Measurements from ENCODE around the gene LINC01488. TPM values are rescaled to one million over a fixed set of nuclear protein-coding genes. Genes with fewer than 3 reads are reported as not detected.

LINC01488 gene
- total and polyA plus RNA-seq, 4 donors, result not detected

DNA sequence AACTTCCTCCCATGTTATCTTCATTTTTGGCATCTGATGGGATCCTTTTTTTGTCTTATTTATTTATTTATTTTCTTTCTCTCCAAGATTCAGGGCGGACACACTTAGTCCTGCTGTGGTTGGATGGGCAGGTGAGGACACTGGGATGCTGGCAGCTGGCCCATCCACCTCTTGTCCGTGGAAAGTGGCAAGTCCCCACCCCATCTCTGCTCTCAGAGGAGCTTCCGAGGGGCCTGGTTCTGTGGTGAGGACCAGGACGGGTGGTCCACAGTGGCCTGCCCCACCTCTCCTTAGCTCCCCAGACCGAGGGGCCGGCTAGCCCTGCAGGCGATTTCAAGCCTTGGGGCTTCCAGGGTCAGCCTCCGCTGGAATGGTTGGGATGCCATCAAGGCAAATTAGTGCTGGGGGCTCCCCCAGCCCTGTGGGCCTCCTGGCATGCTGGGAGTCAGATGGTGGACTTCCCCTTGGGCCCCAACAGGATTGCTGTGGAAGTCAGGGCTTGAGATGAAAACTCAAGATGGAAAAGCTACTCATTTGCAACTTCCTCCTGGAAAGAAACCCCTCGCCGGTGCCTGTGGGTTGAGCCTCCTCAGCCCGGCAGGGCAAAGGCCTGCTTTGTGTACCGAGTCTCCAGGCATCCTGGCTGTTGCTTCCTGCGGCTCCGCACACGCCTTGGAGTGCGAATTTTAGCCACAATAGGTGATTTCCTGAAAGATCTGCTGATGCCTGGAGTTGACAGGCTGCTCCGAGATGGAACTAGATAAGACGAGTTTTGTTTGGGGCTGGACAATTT lies 31.2 kb upstream of the LINC01488 start:
- H3K9me3 ChIP-seq (ENCODE audit: control insufficient read depth, low read length), result no peaks in the 10 kb centered on the region
- peak; percentile 9 for ATAC-seq (ENCODE audit: low FRiP score)
- no peak overlapping the region for H3K27ac ChIP-seq (ENCODE audit: low read depth in 1 of 2, low read length in 2 of 2)
- 67 to 75% methylated on average over 18 of the region's 18 CpGs for WGBS, 2 donors
- no peaks in the 10 kb centered on the region for H3K4me1 ChIP-seq (ENCODE audit: control insufficient read depth in 1 of 2, insufficient read depth in 2 of 2, low read length in 2 of 2)
- peak in 1 of 2 donors; percentile 52 for DNase-seq
- no peak overlapping the region for H3K4me3 ChIP-seq (ENCODE audit: low read length in 2 of 2)
- intact Hi-C loops (cut with DNase I), result no loop called here
- H3K27me3 ChIP-seq (ENCODE audit: control insufficient read depth in 1 of 2, insufficient read depth in 2 of 2, low read length in 1 of 2), result no peaks in the 10 kb centered on the region
- H3K36me3 ChIP-seq (ENCODE audit: control insufficient read depth in 1 of 2, insufficient read depth in 2 of 2, low read length in 1 of 2), result no peaks in the 10 kb centered on the region

DNA sequence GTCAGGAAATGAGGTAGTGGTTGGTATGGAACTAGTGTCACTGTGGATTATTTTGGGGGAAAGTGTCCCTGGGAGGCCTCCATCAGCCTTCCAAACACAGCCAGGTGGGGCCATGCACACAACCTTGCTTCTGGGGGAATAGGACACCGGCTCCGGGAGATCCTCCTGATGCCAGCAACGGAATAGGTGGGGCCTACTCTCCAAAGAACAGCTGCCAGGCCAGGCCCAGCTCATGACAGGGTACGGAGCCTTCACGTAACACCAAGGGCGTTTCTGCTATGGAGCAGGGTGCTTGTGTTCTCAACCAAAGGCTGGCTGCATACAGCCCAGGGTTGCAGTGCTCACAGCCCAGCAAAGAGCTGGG lies 30.6 kb upstream of the LINC01488 start:
- DNase-seq (peak in 1 of 2 donors; percentile 29), ATAC-seq (ENCODE audit: low FRiP score) (no peak)
- Histone ChIP-seq H3K27ac (ENCODE audit: low read depth in 1 of 2, low read length in 2 of 2) (no peak overlapping the region), H3K27me3 (ENCODE audit: control insufficient read depth in 1 of 2, insufficient read depth in 2 of 2, low read length in 1 of 2) (no peaks in the 10 kb centered on the region), H3K36me3 (ENCODE audit: control insufficient read depth in 1 of 2, insufficient read depth in 2 of 2, low read length in 1 of 2) (no peaks in the 10 kb centered on the region), H3K4me3 (ENCODE audit: low read length in 2 of 2) (no peak overlapping the region), H3K4me1 (ENCODE audit: control insufficient read depth in 1 of 2, insufficient read depth in 2 of 2, low read length in 2 of 2) (no peaks in the 10 kb centered on the region), H3K9me3 (ENCODE audit: control insufficient read depth, low read length) (no peaks in the 10 kb centered on the region)
- WGBS, 2 donors, result 95 to 97% methylated on average over 6 of the region's 6 CpGs
- intact Hi-C loops (cut with DNase I), result no loop called here

GRCh38 chr11:69451289-69451688 lies 30.2 kb upstream of the LINC01488 start:
- H3K9me3 ChIP-seq (ENCODE audit: control insufficient read depth, low read length), result no peaks in the 10 kb centered on the region
- no peak overlapping the region for H3K27ac ChIP-seq (ENCODE audit: low read depth in 1 of 2, low read length in 2 of 2)
- DNase-seq (no peak), ATAC-seq (ENCODE audit: low FRiP score) (no peak)
- H3K4me3 ChIP-seq (ENCODE audit: low read length in 2 of 2), result no peak overlapping the region
- intact Hi-C loops (cut with DNase I), result no loop called here
- H3K36me3 ChIP-seq (ENCODE audit: control insufficient read depth in 1 of 2, insufficient read depth in 2 of 2, low read length in 1 of 2), result no peaks in the 10 kb centered on the region
- H3K27me3 ChIP-seq (ENCODE audit: control insufficient read depth in 1 of 2, insufficient read depth in 2 of 2, low read length in 1 of 2), result no peaks in the 10 kb centered on the region
- no peaks in the 10 kb centered on the region for H3K4me1 ChIP-seq (ENCODE audit: control insufficient read depth in 1 of 2, insufficient read depth in 2 of 2, low read length in 2 of 2)

DNA sequence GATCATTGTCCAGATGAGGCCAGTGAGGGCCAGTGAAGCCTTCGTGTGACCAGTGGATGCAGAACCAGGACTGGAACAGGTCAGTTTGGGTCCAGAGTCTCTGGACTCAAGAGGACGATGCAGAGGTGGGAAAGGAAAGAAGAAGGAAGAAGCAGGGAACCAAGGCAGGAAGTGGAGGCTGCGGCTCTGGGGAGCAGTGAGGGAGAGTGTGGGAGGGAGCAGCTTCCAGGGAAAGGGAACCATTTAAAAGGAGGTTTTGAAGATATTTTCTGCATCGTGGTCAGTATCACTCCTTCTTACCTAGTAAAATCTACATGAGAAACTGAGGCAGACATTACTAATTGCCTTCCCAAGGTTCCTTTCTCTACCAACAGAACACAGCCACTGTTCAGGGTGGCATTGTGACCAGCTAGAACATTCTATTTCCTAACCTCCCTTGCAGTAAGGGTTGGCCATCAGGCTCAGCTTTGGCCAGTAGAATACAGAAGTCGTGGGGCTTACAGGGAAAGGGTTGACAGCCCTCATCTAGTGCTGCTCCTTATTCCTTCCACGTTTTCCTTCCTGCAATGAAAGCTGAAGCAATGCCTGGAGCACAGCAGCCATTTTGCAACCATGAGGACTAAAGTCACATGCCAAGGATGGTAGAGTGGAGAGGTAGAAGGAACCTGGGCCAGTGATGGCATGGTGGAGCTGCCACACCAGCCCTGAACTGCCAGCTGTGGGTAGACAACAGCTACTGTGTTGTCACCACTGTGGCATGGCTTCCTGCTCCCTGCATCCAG lies 29.1 kb upstream of the LINC01488 start:
- H3K4me1 ChIP-seq (ENCODE audit: control insufficient read depth in 1 of 2, insufficient read depth in 2 of 2, low read length in 2 of 2), result no peaks in the 10 kb centered on the region
- H3K9me3 ChIP-seq (ENCODE audit: control insufficient read depth, low read length), result peaks cover 2% of the 10 kb centered on the region
- H3K27ac ChIP-seq (ENCODE audit: low read depth in 1 of 2, low read length in 2 of 2), result no peak overlapping the region
- H3K4me3 ChIP-seq (ENCODE audit: low read length in 2 of 2), result no peak overlapping the region
- H3K36me3 ChIP-seq (ENCODE audit: control insufficient read depth in 1 of 2, insufficient read depth in 2 of 2, low read length in 1 of 2), result no peaks in the 10 kb centered on the region
- WGBS, 2 donors, result 84 to 86% methylated on average over 6 of the region's 6 CpGs
- intact Hi-C loops (cut with DNase I), result no loop called here
- ATAC-seq (ENCODE audit: low FRiP score) (no peak), DNase-seq (peak in 1 of 2 donors; percentile 25)
- H3K27me3 ChIP-seq (ENCODE audit: control insufficient read depth in 1 of 2, insufficient read depth in 2 of 2, low read length in 1 of 2), result no peaks in the 10 kb centered on the region

GRCh38 chr11:69453151-69453550 lies 28.3 kb upstream of the LINC01488 start:
- Histone ChIP-seq H3K27me3 (ENCODE audit: control insufficient read depth in 1 of 2, insufficient read depth in 2 of 2, low read length in 1 of 2) (no peaks in the 10 kb centered on the region), H3K9me3 (ENCODE audit: control insufficient read depth, low read length) (peaks cover 2% of the 10 kb centered on the region), H3K27ac (ENCODE audit: low read depth in 1 of 2, low read length in 2 of 2) (no peak overlapping the region), H3K4me1 (ENCODE audit: control insufficient read depth in 1 of 2, insufficient read depth in 2 of 2, low read length in 2 of 2) (no peaks in the 10 kb centered on the region), H3K36me3 (ENCODE audit: control insufficient read depth in 1 of 2, insufficient read depth in 2 of 2, low read length in 1 of 2) (no peaks in the 10 kb centered on the region), H3K4me3 (ENCODE audit: low read length in 2 of 2) (no peak overlapping the region)
- peak in 1 of 2 donors; percentile 38 for DNase-seq
- intact Hi-C loops (cut with DNase I), result no loop called here
- WGBS, 2 donors, result 90 to 95% methylated on average over 6 of the region's 6 CpGs
- no peak for ATAC-seq (ENCODE audit: low FRiP score)

DNA sequence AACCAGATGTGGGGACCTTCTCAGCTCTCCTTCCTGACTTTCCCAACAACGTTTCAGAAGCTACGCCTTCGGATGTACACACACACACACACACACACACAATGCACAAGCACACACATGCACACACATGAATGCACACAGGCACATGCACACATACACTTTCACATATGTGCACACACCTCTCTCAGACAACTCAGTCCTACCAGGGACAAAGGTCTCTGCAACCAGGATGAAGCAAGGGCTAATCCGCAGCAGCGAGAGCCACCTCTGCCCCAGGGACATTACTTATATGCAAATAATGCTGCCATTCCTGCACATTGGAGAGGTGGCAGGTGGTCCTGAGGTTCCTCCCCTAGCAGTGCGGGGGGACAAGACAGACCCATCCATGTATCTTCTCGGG lies 27.4 kb upstream of the LINC01488 start:
- 86 to 91% methylated on average over 7 of the region's 7 CpGs for WGBS, 2 donors
- intact Hi-C loops (cut with DNase I), result no loop called here
- Histone ChIP-seq H3K27ac (ENCODE audit: low read depth in 1 of 2, low read length in 2 of 2) (no peak overlapping the region), H3K4me3 (ENCODE audit: low read length in 2 of 2) (no peak overlapping the region), H3K36me3 (ENCODE audit: control insufficient read depth in 1 of 2, insufficient read depth in 2 of 2, low read length in 1 of 2) (no peaks in the 10 kb centered on the region), H3K4me1 (ENCODE audit: control insufficient read depth in 1 of 2, insufficient read depth in 2 of 2, low read length in 2 of 2) (no peaks in the 10 kb centered on the region), H3K27me3 (ENCODE audit: control insufficient read depth in 1 of 2, insufficient read depth in 2 of 2, low read length in 1 of 2) (no peaks in the 10 kb centered on the region), H3K9me3 (ENCODE audit: control insufficient read depth, low read length) (peaks cover 2% of the 10 kb centered on the region)
- ATAC-seq (ENCODE audit: low FRiP score) (no peak), DNase-seq (no peak)

DNA sequence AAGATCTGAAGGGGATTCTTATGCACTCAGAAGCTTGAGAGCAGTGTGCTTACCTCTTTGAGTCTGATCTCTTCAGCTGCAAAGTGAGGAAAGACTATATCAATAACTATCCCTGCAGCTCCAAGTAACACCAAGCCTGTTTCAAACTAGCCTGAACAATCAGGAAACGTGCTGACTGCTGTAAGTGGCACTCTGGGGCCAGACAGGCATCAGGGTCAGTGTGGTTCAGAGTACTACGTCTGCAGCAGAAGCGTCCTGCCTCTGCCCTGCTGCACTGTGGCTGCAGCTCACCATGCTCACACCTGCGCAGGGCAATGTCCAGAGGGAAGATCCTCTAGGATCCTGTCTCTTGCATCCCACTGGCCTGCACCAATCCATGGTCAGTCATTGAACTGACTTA lies 25.5 kb upstream of the LINC01488 start:
- intact Hi-C loops (cut with DNase I), result no loop called here
- ATAC-seq (ENCODE audit: low FRiP score) (peak; percentile 15), DNase-seq (peak in 1 of 2 donors; percentile 10)
- Histone ChIP-seq H3K9me3 (ENCODE audit: control insufficient read depth, low read length) (peaks cover 5% of the 10 kb centered on the region), H3K36me3 (ENCODE audit: control insufficient read depth in 1 of 2, insufficient read depth in 2 of 2, low read length in 1 of 2) (no peaks in the 10 kb centered on the region), H3K4me1 (ENCODE audit: control insufficient read depth in 1 of 2, insufficient read depth in 2 of 2, low read length in 2 of 2) (no peaks in the 10 kb centered on the region), H3K27ac (ENCODE audit: low read depth in 1 of 2, low read length in 2 of 2) (no peak overlapping the region), H3K27me3 (ENCODE audit: control insufficient read depth in 1 of 2, insufficient read depth in 2 of 2, low read length in 1 of 2) (no peaks in the 10 kb centered on the region), H3K4me3 (ENCODE audit: low read length in 2 of 2) (no peak overlapping the region)
- 85 to 92% methylated on average over 4 of the region's 4 CpGs for WGBS, 2 donors

DNA sequence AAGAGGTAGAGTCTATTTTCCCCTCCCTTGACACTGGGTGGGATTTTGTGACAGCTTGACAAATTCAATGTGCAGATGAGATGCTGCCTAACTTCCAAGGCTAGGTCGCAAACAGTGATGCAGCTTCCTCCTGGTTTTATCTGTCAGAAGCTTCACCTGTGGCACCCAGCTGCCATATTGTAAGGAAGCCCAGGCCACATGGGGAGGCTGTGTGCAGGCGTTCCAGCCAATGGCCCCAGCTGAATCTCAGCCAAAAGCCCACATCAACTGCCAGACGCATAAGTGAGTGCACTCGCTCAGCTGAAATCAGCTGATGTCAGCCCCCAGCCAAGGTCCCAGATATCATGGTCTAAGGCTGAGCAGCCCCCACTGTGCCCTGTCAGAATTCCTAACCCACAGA lies 24.8 kb upstream of the LINC01488 start:
- Histone ChIP-seq H3K4me3 (ENCODE audit: low read length in 2 of 2) (no peak overlapping the region), H3K4me1 (ENCODE audit: control insufficient read depth in 1 of 2, insufficient read depth in 2 of 2, low read length in 2 of 2) (no peaks in the 10 kb centered on the region), H3K27ac (ENCODE audit: low read depth in 1 of 2, low read length in 2 of 2) (no peak overlapping the region), H3K27me3 (ENCODE audit: control insufficient read depth in 1 of 2, insufficient read depth in 2 of 2, low read length in 1 of 2) (no peaks in the 10 kb centered on the region), H3K36me3 (ENCODE audit: control insufficient read depth in 1 of 2, insufficient read depth in 2 of 2, low read length in 1 of 2) (no peaks in the 10 kb centered on the region), H3K9me3 (ENCODE audit: control insufficient read depth, low read length) (peaks cover 5% of the 10 kb centered on the region)
- intact Hi-C loops (cut with DNase I), result no loop called here
- 85 to 87% methylated on average over 4 of the region's 4 CpGs for WGBS, 2 donors
- DNase-seq, result peak in 1 of 2 donors; percentile 26
- ATAC-seq (ENCODE audit: low FRiP score), result no peak

All from aorta (tissue), 5 donors.